ENCODE measurements around the gene ATXN10.
"Not testable (repeated sequence)": the region's sequence is repeated elsewhere in the genome, so short reads cannot be mapped to it uniquely, and the experiment has no call there.

Gene ATXN10

DNA sequence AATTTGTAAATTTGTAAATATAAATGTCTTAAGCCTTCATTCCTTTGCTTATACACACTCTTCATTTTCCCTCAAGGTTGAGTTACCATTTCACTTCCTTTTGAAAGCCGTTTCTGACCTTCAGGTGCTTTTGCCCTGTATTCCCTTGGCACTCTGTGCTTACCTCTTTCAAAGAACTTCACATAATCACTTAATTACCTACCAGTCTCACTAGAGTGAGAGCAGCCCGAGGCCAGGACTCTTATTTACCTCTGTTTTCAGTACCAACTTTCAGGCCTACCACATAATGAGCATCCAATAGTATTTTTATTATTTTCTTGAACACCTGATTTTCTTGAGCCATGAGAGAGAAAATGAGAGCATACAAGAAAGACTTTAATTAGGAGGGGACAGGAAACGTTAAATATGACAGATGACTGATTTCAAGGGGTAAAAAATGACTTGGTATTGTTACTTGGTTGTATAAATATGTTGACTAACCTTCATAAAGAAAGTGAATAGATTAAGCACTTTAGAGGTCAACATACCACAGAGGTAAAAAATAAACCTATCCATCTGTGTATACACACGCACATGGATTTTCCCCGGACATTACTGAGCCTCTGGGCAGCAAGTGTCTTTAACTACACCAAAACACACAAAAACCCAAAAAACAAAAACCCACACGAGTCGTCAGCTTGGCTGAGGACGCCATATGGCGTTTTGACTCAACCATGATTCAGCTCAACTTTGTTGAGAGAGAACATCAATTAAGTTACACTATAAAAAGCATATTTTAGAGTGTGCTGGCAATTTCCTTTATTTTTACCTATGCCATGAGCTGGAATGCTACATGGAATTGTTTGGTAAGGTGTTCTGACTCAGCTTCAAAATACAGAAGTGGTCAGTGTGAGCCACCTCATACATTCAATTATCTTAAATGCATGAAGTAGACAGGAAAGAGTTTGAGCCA is 7.6 kb downstream of the ATXN10 start:
- DNase-seq (ENCODE audit: low read depth) = no peak

DNA sequence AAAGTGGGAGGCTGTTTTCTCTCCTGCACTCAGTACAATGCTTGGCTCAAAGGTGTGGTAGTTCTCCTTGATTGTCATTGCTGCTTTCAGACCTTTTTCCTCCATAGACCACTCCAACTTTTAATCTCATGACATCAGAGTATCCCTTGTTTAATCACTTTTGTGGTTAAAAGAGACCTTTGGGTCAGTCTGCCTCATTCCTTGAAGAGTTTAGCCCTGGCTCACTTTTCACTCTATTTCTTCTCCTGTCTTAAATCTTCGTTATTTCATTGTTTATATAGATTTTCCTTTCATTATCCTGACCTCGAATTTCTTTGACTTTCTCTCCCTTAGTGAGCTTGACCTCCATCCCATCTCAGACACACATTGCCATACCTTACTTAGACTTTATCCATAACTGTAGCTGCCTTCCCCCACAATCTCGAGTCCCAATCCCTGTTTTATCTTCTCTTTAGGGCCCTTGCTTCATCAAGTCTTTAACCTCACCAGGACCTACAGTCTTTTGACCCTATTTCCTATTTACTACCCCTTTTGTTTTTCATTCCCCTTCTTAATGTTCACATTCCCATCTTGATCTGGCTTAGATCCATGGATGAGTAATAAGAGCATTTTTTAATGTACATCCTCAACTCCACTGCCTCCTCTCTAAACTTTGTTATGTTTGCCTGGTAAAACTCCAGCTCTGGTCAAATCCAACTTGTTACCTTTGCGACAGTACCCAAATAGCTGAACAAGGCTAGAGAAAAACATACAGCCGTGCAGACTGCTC is 9.5 kb downstream of the ATXN10 start:
- no peak for DNase-seq (ENCODE audit: low read depth)

DNA sequence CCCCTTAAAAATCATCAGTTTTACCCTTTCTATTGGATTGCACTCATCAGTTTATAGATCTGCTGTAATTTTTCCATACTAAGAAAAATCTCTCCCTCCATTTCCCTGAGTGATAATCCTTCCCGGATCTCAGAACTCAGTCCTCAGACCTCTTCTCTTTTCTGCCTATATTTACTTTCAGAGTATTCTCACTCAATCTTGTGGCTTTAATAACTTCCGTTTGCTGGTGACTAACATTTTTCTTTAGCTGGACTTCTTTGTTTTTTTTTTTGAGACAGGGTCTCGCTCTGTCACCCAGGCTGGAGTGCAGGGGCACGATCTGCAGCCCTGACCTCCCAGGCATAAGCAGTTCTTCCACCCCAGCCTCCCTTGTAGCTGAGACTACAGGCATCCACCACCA is 10.4 kb downstream of the ATXN10 start:
- no peak for DNase-seq (ENCODE audit: low read depth)

DNA sequence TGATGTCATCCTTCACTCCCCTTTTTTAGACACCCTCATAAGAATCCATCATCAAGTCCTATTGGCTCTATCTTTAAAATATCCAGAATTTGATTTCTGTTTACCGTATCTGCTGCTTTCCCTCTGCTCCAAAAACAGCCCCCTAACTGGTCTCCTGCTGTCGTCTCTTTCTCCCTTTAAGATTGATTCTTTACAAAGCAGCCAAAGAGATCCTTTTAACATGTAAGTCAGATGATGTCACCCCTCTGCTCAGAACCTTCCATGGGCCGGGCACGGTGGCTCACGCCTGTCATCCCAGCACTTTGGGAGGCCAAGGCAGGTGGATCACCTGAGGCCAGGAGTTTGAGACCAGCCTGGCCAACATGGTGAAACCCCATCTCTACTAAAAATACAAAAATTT is 11.1 kb downstream of the ATXN10 start:
- not testable (repeated sequence) for DNase-seq (ENCODE audit: low read depth)

DNA sequence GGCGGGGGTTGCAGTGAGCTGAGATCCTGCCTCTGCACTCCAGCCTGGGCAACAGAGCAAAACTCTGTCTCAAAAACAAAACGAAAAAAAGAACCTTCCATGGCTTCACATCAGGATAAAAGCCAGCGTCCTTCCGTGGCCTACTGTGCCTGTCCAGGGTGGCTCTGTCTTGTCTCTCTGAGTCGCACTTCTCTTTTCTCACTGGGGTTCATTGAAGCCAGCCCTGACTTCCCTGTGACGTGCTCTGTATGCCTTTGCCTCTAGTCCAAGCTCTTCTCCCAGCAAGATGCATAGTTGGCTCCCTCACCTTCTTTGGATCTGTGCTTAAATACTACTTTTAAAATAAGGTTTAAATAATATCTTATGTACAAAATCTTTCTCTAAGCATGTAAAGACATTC is 11.6 kb downstream of the ATXN10 start:
- DNase-seq (ENCODE audit: low read depth) = no peak

DNA sequence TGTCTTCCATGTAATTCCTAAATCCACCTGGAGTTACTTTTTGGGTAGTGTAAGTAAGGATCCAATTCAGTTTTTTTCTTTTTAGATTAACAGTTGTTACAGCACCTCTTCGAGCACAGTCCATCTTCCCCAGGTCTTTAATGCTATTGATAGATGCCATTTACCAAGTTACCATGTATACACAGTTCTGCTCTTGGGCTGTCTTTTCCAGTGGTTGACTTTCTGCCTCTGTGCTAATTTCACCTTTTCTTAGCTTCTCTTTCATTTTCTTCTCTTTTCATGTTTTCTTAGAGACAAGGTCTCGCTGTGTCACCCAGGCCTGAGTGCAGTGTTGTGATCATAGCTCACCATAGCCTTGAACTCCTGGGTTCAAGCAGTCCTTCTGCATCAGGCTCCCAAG is 12.0 kb downstream of the ATXN10 start:
- DNase-seq (ENCODE audit: low read depth) = no peak

DNA sequence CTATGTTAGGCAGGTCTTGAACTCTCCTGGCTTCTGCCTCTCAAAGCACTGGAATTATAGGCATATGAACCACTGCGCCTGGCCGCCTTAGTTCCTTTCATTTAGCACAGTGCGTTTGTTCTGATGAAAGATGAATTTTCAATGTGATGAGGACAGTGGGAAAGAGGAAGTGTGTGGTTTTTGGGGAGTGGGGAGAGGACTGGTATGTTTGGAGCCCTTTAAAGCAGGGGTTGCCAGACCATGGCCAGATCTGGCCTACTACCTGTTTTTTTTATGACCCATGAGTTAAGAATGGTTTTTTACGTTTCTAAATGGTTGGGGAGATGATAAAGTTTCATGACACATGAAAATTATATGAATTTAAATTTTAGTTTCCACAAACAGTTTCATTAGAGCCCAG is 12.5 kb downstream of the ATXN10 start:
- no peak for DNase-seq (ENCODE audit: low read depth)

DNA sequence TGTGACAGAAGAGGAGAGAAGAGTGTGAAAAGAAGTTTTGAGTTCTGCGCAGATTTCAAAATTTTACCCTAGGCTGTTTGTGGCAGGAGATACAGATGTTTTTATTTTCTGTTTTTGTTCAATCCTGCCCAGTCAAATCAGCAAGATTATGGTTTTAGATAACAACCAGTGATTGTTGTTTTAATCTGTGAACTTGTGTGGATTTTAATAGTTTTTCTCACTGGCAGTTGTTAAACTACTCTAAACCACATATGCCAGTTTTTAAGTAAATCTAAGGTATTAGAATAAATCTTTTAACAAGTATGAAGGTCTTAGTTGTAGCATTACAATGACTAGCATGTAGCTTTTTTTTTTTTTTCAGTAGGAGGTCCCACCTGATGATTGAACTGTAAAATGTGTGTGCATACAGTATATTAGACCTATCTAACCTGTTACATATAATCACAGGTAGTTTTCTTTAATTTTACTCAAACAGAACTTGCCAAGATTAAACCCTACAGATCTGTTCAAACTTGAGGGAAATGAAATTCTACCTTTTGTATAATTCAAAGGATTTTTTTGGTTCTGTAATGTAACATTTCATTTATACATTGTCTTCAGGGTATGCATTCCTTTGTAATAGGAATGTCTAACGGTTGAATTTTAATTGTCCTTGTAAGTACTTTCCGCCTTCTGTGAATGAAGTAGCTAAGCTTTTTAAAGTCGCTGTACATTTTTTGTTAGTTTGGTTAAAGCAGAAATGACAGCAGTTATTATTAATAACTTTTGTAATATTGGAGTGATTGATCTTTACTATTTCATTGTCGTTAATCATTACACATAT is 13.3 kb downstream of the ATXN10 start:
- DNase-seq (ENCODE audit: low read depth) = no peak

DNA sequence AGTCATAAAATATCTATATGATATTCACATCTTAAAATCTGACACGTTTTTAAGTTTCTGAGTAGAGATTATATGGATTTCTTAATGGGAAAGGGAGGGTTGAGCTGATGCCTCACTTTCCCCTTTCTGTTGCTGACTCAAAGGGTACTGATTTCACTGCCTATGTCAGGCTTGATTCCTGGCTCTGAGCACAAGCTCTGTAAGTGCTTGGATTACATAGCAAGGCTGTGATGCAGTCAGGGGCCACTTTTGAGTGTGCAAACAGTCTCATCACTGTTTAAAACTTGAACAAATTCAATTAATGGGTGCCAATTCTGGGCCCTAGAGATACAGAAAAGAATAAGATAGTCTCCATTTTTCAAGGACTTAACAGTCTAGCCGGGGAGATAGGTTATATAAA is 14.4 kb downstream of the ATXN10 start:
- no peak for DNase-seq (ENCODE audit: low read depth)

DNA sequence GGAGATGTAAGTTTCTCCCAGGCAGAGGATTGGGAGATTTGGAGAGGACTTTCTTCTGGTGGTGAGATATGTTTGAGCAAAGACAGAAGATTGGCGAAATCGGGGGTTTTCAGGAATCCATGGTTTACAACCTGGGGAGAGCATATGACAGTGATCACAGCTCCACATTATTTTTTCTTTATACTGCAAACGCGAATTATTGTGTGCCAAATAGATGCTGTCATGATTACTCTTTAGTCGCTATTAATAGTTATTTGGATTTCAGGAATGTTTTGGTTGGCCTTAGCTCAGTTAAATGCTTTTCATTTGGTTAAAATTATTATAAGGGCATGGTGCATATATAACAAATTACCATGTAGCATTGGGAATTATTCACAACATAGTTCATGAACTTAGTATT is 15.2 kb downstream of the ATXN10 start:
- DNase-seq (ENCODE audit: low read depth) = no peak

DNA sequence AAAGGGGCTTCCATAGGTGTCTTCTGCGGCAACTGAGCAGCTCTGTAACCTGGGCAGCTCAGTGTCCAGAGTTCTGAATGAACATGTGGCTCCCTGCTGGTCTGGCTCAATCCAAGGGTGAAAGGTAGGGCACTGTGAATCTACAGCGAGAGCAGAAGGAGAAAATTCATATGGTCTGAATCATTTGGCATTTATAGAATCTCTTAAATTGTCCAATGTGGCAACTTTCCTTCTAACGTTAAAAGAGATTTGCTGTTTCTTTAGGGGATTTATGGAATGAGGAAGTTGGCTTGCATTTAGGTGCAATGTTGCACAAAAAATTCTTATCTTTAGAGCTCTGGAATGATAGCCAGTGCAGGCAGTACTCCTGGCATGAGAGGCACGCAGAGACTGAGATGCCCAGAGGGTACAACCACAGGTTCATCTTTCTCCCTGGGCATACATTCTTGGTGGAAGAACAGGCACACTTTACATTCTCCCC is 17.0 kb downstream of the ATXN10 start:
- DNase-seq (ENCODE audit: low read depth) = no peak

DNA sequence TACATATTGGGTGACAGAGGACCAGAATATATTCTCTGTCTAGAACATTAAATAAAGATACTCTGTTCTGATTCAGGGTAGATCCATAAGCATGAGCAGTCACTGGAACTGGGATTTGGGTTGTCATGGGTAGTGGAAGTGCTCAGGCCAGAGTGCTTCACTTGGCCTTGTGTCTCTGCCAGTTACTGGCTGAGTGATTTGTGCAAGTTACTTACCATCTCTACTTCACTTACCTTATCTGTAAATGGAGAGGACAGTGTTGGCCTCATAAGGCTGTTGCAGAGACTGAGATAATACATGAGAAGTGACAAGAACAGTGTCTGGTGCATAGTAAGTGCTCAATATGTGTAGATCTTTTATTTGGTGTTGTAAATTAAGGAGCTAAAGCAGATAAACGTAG is 17.6 kb downstream of the ATXN10 start:
- DNase-seq (ENCODE audit: low read depth) = no peak

DNA sequence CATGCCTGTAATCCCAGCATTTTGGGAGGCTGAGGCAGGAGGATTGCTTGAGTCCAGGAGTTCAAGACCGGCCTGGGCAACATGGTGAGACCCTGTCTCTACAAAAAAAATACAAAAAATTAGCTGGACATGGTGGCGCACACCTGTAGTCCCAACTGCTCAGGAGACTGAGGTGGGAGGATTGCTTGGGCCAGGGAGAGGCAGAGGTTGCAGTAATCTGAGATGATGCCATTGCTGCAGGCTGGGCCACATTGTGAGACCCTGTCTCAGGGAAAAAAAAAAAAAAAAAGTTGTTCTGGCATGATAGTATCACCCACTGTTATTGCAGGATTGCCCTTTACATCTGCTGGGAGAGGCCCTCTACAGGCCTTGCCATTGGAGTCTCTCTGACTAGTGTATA is 18.4 kb downstream of the ATXN10 start:
- no peak for DNase-seq (ENCODE audit: low read depth)

DNA sequence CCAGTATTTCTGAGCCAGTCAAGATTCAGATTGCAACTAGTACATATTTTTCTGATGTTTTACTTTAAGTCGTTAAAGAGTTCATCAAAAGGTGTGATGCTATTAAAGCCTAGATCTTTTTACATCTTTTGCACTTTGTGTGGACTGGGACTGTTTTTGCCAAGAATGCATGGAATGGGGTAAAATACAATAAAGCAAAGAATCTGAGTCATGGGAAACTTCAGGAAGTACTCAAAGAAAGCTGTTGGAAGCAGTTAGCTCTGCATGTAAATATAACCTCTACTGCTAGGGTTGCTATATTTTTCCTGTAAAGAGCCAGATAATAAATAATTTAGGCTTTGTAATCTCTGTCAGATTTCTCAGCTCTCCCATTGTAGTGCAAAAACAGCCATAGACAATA is 20.9 kb downstream of the ATXN10 start:
- DNase-seq (ENCODE audit: low read depth) = no peak

DNA sequence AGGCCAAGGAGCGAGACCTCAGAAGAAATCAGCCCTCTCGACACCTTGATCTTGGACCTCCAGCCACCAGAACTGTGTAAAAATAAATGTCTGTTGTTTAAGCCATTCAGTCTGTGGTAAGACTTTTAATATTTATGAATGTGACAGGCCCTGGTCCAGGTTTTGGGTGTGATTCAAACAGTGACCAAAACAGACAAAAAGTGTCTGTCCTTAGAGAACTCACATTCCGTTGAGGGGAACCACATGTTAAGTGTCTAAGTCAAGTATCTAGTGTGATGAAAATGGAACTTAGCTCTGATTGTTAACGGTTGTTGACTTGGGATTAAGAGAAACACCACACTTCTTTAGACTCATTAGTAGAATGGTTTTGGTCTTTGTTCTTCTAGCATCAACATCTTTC is 22.2 kb downstream of the ATXN10 start:
- DNase-seq (ENCODE audit: low read depth) = no peak

DNA sequence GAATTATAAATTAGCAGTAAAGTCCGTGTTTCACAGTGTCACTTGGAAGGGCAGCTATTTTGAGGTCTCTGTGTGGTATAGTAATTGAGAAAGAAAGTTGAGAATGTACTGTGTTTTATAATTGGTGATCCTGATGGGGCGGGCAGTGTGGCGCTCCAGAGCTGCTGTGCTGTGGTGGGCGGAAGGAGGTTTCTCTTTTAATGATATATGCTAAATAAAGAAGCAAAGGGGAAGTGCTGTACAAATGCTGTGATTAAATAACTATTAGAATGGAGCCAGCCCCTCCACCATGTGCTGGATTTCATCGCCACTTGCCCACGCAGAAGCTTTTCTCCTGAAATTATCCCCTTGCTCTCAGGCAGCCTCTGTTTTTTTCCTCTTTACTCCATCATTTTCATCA is 24.6 kb downstream of the ATXN10 start:
- DNase-seq (ENCODE audit: low read depth) = no peak

DNA sequence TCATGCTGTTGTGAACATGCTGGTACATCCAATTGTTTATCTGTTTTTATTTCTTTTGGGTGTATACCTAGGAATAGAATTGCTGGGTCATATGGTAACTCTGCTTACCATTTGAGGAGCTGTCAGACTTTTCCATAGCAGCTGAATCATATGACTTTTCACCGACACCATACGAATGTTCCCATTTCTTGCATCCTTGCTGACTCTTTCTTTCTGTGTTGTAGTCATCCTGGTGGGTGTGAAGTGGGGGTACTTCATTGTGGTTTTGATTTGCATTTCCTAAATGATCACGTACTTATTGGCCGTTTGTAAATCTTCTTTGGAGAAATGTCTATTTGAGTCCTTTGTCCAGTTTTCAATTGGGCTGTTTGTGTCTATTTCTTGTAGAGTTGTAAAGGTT is 26.5 kb downstream of the ATXN10 start:
- DNase-seq (ENCODE audit: low read depth) = no peak

DNA sequence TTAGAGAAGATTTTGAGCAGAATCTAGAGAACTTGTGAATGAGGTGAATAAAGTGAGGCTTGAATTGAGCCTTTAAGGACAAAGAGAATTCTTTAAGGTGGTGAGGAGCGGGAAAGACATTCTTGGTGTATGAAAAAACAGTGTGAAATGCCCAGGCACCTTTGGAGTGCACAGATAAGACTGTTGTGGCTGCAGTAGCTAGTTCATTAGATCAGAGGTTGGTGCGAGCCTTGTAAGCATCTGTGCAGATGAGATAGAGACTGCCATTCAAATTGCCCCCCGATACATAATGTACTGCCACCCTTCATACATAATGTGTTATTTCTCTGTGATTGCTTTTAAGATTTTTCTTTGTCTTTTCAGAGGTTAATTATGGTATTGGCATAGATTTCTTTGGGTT is 31.3 kb downstream of the ATXN10 start:
- DNase-seq (ENCODE audit: low read depth) = no peak

DNA sequence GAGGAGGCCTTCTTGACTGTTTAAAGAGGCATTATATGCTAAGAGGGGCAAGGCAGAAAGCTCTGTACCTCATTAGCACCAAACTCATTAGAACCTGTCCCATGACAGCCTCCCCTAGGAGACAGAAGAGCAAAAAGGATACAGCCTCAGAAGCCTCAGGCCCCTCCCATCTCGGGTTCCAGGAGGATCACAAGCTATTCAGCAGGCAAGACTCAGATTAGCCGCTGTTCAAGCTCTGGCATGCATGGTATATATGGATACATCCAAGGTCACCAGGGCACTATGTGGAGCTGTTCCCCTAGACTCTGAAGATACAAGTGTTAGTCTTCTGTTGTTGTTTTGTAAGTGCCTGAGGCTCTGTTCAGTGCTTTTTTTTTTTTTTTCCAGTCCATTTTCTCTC is 32.1 kb downstream of the ATXN10 start:
- no peak for DNase-seq (ENCODE audit: low read depth)

DNA sequence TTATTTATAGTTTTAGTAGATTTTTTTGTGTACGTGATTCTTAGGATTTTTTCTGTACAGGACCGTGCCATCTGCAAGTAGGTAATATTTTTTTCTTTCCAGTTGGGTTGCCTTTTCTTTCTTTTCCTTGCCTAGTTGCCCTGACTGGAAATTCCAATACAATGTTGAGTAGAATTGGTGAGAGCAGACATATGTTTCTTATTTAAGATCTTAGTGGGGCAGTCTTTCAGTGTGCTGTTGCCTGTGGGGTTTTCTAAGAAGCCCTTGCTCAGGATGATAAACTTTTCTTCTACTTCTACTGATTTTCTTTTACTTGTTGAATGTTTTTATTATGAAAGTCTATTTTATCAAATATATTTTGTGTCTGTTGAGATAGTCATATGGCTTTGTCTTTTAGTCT is 33.0 kb downstream of the ATXN10 start:
- no peak for DNase-seq (ENCODE audit: low read depth)

DNA sequence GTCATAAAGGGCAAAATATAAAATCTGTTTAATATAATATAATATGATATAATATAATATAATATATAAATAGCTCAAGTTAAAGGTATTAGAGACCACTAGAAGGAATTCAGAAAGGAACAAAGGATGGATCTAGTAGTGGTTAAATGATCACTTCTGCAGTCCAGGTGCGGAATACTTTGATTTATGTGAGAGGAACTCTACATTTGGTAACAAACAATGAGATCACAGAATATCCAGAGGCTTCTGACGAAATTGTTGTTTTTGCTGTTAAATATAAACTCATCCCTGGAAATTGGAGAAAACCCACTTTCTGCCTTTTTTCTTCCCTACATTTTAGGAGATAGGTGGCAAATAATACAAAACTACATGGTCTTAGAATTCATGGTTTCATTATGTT is 36.0 kb downstream of the ATXN10 start:
- DNase-seq (ENCODE audit: low read depth) = no peak

DNA sequence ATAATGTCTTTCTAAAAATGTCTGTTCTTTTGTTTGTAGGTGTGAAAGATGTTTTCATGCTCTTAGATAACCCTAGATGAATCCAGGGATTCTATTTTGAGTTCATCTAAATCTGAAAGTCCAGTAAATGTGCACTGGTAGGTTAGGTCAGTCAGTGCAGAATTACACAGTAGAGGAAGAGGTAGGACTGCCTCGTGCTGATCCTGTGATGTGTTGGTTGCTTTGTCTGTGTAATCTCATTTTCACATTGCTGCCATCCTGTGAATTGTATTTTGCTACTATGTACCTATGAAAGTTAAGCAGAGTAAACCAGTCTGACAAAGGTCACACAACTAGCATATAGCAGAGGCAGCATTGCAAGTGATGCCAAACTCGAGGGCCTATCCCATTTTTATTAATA is 36.5 kb downstream of the ATXN10 start:
- DNase-seq (ENCODE audit: low read depth) = no peak

All from stimulated activated CD8-positive, alpha-beta memory T cell treated with anti-CD3 and anti-CD28 coated beads, Interleukin-15, amount 100 ng/mL, for 24 hours (primary cell).